Epithelial cell of proximal tubule (primary cell): ENCODE data around the gene EPHB1. TPM values are rescaled to one million over a fixed set of nuclear protein-coding genes. Genes with fewer than 3 reads are reported as not detected.

ENCODE experiments used
- DNase-seq: peaks from one replicate; pipeline ENCODE4 v3.0.0-alpha.2; 2011; ENCODE audit warnings: low read depth
- H3K4me3 ChIP-seq: 2 replicates; pipeline ENCODE4 v1.5.1; 2011; ENCODE audit warnings: low read depth, mild to moderate bottlenecking, low read length
- total RNA-seq: library from RNA; depleted of rRNA; stranded (reverse); fragments of >200 nt; gene quantifications from 2 replicates; pipeline ENCODE4 v1.2.3, GENCODE V29; 2015
- TF ChIP-seq, protein P1 (sequence below): conservative IDR thresholded peaks from 2 replicates; pipeline ENCODE4 v1.5.1; 2012; ENCODE audit warnings: low read depth, mild to moderate bottlenecking, low read length

EPHB1 gene
- total RNA-seq, 1 donor from 2014 or later, result 1.6 TPM

DNA sequence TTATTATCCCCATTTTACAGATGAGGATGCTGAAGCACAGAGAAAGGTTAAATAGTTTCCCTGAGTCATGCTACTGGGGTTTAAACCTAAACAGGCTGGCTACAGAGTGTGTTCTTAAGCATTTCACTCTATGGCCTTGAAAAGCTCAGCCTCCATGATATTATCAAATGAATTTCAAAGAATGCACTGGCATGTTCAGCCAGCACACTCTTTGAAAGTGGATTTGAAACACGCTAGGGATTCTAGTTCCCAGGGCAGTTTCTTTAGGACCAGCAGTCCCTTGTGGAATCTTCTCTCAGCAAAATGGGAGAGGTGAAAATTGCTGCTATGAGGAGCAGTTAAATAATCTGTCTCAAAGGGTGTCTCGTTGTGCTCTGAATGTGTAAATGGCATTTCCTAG, 213.3 kb downstream of the EPHB1 start:
- DNase-seq, result no peak
- TF ChIP-seq, protein P1, sequence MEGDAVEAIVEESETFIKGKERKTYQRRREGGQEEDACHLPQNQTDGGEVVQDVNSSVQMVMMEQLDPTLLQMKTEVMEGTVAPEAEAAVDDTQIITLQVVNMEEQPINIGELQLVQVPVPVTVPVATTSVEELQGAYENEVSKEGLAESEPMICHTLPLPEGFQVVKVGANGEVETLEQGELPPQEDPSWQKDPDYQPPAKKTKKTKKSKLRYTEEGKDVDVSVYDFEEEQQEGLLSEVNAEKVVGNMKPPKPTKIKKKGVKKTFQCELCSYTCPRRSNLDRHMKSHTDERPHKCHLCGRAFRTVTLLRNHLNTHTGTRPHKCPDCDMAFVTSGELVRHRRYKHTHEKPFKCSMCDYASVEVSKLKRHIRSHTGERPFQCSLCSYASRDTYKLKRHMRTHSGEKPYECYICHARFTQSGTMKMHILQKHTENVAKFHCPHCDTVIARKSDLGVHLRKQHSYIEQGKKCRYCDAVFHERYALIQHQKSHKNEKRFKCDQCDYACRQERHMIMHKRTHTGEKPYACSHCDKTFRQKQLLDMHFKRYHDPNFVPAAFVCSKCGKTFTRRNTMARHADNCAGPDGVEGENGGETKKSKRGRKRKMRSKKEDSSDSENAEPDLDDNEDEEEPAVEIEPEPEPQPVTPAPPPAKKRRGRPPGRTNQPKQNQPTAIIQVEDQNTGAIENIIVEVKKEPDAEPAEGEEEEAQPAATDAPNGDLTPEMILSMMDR, result no peak
- no peak overlapping the region for H3K4me3 ChIP-seq

DNA sequence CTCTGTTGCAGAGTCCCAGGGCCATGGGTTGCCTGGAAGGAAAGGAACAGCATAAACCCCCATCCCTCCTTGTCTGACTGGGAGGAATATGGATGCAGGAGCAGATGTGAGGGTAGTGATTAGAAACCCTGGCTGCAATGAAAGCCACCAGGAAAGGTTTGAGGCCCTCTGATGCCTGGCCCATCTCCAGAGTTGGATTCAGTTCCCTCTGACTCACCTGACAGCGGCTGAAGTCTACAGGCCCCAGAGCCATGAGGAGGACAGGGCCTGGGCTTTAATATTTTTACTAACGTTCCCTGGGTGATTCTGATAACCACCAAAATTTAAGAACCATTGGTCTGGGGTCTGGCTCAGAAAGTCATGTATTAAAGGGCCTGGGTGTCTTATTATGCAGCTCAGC, 214.0 kb downstream of the EPHB1 start:
- TF ChIP-seq, protein P1, result no peak
- DNase-seq, result no peak
- H3K4me3 ChIP-seq, result no peak overlapping the region

DNA sequence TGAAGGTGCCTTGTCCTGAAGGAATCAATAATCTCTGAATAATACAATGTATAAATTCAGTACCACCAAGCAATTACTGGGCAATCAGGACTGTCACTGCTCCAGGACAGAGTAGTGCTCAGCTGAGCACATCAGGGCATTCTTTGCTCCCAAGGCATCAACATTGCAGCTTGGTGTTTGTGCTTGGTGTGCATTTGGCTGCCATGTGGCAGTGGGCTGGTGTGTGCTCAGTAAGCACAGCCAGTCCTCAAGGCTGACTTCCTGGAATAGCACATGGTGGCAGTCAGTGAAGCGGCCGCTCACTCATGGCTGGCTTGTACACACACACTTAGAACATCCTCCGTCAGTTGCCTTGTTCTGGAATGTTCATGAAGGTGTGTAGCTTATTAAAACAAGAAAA, 217.0 kb downstream of the EPHB1 start:
- TF ChIP-seq, protein P1, result no peak
- no peak for DNase-seq
- H3K4me3 ChIP-seq, result no peak overlapping the region

DNA sequence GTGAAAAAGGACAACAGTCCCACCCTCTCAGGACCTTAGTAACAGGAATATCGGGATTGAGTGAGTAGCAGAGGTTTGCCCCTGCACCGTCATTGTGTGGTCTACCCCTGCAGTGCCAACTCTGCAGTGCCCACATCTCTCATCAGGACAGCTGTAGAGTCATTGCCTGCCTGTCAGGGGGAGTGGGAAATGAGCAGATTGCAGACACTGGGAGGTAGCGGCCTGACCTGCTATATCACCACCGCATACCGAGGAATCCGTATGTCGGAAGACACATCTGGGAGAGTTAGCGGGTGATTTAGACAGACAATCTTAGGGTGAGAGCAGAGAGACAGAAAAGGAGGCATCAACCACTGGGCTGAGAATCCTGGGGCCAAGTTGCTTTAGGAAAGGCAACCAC, 218.1 kb downstream of the EPHB1 start:
- DNase-seq, result no peak
- TF ChIP-seq, protein P1, result no peak

DNA sequence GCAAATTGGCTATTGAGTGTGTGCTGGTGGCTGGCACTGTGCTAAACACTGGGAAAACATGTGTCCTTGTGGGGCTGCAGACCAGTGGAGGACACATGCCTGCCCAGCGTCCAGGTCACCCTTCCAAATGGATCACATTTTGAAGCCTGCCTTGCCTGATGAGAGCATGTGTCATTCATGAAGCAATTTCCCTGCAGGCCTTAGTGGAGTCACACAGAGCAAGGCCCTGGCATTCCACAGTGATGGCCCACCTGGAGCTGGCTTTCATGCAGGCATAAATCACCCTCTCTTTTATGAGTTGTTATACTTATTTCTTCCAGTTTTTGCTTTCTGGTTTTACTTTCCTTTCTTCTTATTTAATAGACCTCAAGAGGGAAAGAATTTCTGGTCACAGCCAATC, 219.5 kb downstream of the EPHB1 start:
- TF ChIP-seq, protein P1, result no peak
- no peak overlapping the region for H3K4me3 ChIP-seq
- no peak for DNase-seq

More for the DNA sequence above, 218.1 kb downstream of the EPHB1 start:
- H3K4me3 ChIP-seq, result no peak overlapping the region

DNA sequence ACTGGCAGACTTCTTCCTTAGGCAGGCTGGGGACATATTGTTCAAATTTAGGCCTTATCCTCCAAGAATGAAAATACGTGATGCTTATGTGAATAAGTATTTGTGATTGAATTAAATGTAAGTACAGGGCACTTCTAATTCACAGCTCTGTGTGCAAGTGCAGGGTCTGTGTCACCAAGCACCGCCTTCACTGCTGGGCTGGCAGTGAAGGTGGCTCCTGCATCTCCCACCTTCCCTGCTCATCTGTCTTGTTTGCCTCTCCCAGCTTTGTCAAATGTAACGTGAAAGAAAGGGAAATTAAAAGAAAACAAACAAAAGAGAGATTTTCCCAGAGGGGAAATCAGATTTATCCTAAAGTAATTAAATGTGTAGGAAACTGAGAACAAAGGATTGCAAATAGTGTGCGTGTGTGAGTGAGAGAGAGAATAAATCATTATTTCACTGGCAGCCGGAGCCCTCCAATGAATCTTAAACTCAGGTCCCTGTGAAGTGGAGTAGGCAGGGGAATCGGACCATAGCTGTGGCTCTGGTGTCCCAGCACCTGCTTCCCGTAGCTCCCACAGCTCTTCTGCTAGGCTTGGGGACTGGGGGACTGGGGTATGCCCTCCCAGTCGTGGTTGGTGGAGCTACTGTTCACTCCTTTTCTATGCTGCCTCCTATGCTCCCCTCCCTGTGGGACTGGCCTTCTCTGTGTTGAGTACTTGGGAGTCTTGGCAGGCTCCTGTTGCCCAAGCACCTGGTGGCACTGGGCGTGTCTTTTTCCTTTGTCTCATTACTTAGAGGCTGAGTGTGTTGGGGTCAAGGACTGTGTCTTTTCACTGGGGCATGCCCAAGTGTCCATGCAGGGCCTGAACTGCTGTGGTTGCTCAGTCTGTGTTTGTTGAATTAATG, 222.2 kb downstream of the EPHB1 start:
- no peak for DNase-seq
- H3K4me3 ChIP-seq, result no peak overlapping the region
- TF ChIP-seq, protein P1, result no peak
